Activated naive CD8-positive, alpha-beta T cell treated with anti-CD3 and anti-CD28 coated beads, Interleukin-2, amount 50 U/mL, for 24 hours (primary cell): Measurements from ENCODE around the gene E2F2.
A peak's percentile ranks its signal among the peaks of the same experiment; 100 is the strongest.

Experiments used
- ATAC-seq: fragments of 150-1000 bp; cut with Tn5 transposase; one replicate; pipeline ENCODE4 v1.10.0; 2021
- DNase-seq: peaks from one replicate; pipeline ENCODE4 v3.0.0; 2021
- H3K27ac Mint-ChIP-seq: one replicate; pipeline ENCODE4 v1.8.0; 2021; ENCODE audit warnings: mild to moderate bottlenecking, mixed read lengths
- H3K27me3 Mint-ChIP-seq: one replicate; pipeline ENCODE4 v1.8.0; 2021; ENCODE audit warnings: mixed read lengths
- H3K36me3 Mint-ChIP-seq: one replicate; pipeline ENCODE4 v1.8.0; 2021; ENCODE audit warnings: low read depth, mixed read lengths
- H3K4me1 Mint-ChIP-seq: one replicate; pipeline ENCODE4 v1.8.0; 2021; ENCODE audit warnings: mixed read lengths
- H3K4me3 Mint-ChIP-seq: one replicate; pipeline ENCODE4 v1.8.0; 2021; ENCODE audit warnings: mild to moderate bottlenecking, moderate library complexity, mixed read lengths
- H3K9me3 Mint-ChIP-seq: one replicate; pipeline ENCODE4 v1.8.0; 2021; ENCODE audit warnings: mixed read lengths

Gene E2F2

DNA sequence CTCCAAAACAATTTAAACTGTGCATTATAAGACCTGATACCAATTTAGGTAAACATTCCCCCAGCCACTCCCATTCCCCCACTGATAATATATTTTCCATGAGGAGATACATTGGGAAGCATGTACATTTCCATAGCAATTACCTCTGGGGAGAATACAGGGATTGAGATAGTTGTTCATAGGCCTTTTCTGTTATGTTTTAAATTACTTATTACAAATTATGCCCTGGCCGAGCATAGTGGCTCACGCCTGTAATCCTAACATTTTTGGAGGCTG is 51.4 kb downstream of the E2F2 start:
- Mint-ChIP-seq H3K9me3 (no peaks in the 10 kb centered on the region), H3K4me1 (peaks cover 8% of the 10 kb centered on the region), H3K27ac (no peak overlapping the region), H3K4me3 (no peak overlapping the region), H3K27me3 (peaks cover 23% of the 10 kb centered on the region), H3K36me3 (no peaks in the 10 kb centered on the region)
- no peak for ATAC-seq
- DNase-seq, result no peak

DNA sequence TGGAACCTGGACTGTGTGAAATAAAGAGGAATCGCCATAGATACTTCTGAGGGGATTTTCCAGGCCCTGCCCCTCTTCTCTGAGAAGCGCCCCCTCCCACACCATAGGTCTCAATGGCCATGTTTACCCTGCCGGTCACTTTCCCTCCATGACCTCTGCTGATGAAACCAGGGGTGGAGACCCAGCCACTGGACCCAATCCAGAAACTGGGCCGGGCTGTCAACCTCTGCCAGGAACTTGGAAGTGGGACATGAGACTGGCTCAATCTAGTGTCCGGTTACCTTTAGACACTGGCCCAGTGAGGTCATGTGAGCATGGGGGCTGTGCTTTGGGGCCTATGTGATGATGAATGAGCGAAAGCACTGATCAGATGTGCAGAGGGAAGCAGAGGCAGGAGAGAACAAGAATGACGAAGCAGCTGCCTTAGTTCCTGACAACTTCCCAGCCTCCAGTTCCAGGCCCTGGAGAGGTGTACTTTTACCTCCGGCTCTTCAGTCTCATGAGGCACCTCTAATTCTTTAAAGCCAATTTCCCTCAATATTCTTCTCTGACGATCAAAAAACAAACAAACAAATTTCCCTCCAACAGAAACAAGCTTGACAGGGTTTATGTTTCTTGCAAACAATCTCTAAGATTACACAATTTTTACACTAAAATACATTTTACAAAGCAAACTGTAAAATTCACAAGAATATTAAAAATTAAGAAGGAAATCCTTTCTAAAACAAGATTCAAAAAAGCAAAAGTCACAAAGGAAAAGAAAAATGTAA is 52.0 kb downstream of the E2F2 start:
- Mint-ChIP-seq H3K27ac (no peak overlapping the region), H3K36me3 (no peaks in the 10 kb centered on the region), H3K4me1 (peaks cover 7% of the 10 kb centered on the region), H3K4me3 (no peak overlapping the region), H3K9me3 (no peaks in the 10 kb centered on the region), H3K27me3 (peaks cover 23% of the 10 kb centered on the region)
- no peak for DNase-seq
- no peak for ATAC-seq

DNA sequence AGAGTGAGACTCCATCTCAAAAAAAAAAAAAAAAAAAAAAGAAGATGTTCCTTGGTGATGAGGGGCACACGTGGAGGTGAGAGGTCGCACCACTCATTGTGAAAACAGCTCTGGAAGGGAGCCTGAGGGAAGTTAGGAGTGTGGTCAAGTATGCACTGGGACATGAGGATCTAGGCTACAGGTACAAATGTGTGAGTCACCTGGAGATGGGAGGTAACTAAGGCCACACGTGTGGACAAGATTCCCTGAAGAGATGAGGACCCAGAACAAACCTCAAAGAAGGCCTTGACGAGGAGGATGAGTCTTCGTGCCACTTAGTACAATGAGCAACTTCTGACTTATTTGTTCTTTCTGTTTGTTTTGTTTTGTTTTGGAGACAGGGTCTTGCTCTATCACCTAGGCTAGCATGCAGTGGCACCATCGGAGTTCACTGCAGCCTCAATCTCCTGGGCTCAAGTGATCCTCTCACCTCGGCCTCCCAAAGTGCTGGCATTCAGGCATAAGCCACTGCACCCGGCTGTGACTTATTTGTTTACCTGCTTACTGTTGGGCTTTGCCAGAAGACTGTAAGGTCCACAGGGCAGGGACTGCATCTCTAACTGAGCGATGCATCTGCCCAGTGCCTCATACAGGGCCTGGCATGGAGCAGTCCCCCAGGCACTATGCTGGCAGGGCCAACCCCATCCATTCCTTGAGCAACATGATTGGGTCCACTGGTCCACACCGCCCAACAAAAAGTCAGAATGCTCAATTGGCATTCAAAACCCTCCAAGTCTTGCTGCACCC is 53.5 kb downstream of the E2F2 start:
- peaks cover 15% of the 10 kb centered on the region for H3K27me3 Mint-ChIP-seq
- ATAC-seq, result no peak
- no peaks in the 10 kb centered on the region for H3K9me3 Mint-ChIP-seq
- no peak overlapping the region for H3K27ac Mint-ChIP-seq
- no peaks in the 10 kb centered on the region for H3K36me3 Mint-ChIP-seq
- no peak for DNase-seq
- no peaks in the 10 kb centered on the region for H3K4me1 Mint-ChIP-seq
- no peak overlapping the region for H3K4me3 Mint-ChIP-seq

DNA sequence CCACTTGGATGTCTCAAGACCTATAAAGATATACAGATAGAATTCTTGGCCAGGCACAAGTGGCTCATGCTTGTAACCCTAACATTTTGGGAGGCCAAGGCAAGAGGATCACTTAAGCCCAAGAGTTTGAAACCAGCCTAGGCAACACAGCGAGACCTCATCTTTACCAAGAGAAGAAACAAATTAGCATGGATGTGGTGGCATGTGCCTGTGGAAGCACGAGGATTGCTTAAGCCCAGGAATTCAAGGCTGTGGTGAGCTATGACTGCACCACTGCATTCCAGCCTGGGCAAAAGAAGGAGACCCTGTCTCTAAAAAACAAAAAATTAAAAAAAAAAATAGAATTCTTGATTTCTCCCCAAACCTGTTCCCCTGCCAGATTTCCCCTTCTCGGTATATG is 55.4 kb downstream of the E2F2 start:
- ATAC-seq (no peak), DNase-seq (no peak)
- Mint-ChIP-seq H3K9me3 (no peaks in the 10 kb centered on the region), H3K4me3 (no peak overlapping the region), H3K4me1 (no peaks in the 10 kb centered on the region), H3K27me3 (peaks cover 6% of the 10 kb centered on the region), H3K36me3 (no peaks in the 10 kb centered on the region), H3K27ac (no peak overlapping the region)

DNA sequence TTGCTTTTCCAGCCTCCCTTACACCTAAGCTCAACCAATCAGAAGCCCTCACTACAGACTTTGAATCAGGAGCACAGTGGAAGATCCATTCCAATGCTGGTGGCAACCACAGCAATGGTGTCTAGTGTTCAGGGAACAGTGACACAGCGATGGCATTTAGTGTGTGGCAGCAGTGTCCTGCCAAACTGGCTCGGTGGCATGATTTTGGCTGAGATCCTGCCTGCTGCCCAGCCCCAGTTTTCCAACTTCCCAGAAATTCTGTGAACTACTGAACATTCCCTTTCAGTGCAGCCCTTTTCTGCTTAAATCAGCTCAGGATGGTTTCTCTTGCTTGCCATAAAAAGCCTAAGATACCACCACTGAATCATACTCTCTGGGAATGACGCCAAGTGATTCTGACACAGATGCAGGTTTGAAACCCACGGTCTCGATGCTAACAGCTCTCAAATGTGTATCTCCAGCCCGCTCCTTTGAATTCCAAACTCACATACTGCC is 55.9 kb downstream of the E2F2 start:
- Mint-ChIP-seq H3K4me1 (no peaks in the 10 kb centered on the region), H3K36me3 (no peaks in the 10 kb centered on the region), H3K27ac (no peak overlapping the region), H3K4me3 (no peak overlapping the region), H3K9me3 (no peaks in the 10 kb centered on the region), H3K27me3 (peaks cover 4% of the 10 kb centered on the region)
- DNase-seq, result no peak
- no peak for ATAC-seq

DNA sequence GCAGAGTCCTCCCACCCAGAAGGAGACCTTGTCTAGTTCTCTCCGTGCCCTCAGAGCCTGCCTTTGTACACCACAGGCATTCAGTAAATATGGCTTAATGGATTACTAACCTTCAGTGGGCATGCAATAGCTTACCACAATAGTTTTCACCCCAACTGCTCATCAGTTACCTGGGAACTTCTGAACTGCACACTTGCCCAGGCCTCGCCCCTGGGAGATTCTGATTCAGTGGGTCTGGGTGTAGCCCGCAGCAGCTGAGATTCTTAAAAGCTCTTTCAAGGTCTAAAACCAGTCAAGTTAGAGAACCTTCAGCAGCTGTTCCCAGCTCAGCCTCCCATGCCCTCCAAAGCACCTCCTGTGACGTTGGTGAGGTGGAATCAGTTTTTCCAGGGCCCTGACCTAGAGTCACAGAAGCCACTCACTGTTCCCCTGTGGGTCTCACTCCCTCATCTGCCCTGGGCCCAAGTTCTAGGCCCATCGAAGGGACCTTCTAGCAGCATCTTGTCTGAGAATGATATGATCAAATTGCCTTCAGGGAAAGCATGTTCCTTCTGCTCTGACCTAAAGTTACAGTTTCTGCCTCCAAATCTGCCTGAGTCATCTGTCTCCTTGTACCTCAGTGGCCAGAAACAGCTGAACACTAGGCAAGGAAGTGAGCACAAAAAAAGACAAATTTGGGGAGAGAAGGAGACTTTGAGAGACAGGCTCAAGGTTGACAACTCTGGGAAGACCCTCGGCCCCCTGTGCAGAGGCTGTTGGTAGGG is 57.8 kb downstream of the E2F2 start:
- H3K27me3 Mint-ChIP-seq, result peaks cover 4% of the 10 kb centered on the region
- H3K36me3 Mint-ChIP-seq, result no peaks in the 10 kb centered on the region
- ATAC-seq (no peak), DNase-seq (no peak)
- no peaks in the 10 kb centered on the region for H3K4me1 Mint-ChIP-seq
- H3K27ac Mint-ChIP-seq, result no peak overlapping the region
- no peaks in the 10 kb centered on the region for H3K9me3 Mint-ChIP-seq
- H3K4me3 Mint-ChIP-seq, result no peak overlapping the region

DNA sequence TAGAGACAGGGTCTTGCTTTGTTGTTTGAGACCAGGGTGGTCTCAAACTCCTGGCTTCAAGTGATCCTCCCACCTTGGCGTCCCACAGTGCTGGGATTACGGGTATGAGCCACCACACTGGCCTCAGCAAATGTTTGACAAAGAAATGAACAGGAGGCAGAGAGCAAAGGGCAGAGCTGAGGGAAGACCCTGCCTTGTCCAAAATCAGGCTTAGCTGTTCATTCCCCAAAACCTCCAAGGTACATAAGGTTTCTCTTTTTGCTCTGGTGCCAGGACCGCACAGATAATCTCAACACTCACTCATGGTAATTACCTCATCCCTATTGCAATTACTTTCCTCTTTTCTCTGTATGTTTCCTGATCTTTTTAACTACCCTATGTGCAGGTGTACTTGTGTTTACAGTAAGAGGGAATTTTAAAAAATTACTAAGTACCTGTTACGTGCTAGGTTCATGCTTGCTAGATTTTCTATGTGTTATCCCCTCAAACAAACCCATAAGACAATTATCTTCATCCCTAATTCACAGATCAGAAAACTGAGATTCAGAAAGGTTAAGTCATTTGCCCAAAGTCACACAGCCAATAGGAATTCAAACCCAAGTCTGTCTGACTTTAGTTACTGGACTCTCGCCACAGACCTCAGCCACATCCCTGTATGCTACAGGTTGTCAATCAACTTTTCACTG is 58.5 kb downstream of the E2F2 start:
- ATAC-seq, result no peak
- H3K27me3 Mint-ChIP-seq, result peaks cover 3% of the 10 kb centered on the region
- H3K9me3 Mint-ChIP-seq, result no peaks in the 10 kb centered on the region
- no peak overlapping the region for H3K27ac Mint-ChIP-seq
- H3K4me1 Mint-ChIP-seq, result no peaks in the 10 kb centered on the region
- H3K36me3 Mint-ChIP-seq, result no peaks in the 10 kb centered on the region
- DNase-seq, result no peak
- no peak overlapping the region for H3K4me3 Mint-ChIP-seq

DNA sequence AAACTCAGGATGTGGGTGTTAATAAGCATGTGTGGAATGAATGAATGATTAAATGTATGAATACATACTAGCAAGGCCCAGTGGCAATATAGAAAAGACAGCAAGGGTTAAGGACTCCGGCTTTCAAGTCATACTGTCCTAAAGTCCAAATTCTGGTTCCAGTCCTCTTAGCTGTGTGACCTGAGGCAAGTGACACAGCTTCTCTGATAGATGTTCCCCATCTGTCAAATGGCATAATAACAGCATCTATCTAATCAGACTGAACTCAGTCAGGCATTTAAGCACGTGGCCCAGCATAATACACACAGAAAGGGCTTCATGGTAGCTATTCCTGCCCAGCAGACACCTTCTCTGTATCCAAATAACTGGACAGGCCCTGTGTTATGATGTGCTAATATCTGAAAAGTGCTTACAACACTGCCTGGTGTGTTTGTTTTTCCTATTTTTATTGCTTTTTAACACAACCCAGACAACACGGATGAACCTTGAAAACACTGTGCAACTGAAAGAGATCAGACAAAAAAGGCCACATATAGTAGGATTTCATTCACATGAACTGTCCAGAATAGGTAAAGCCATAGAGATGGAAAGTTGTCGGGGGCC is 59.5 kb downstream of the E2F2 start:
- Mint-ChIP-seq H3K4me3 (no peak overlapping the region), H3K27me3 (no peaks in the 10 kb centered on the region), H3K27ac (no peak overlapping the region), H3K9me3 (no peaks in the 10 kb centered on the region), H3K4me1 (no peaks in the 10 kb centered on the region), H3K36me3 (no peaks in the 10 kb centered on the region)
- DNase-seq (no peak), ATAC-seq (no peak)

DNA sequence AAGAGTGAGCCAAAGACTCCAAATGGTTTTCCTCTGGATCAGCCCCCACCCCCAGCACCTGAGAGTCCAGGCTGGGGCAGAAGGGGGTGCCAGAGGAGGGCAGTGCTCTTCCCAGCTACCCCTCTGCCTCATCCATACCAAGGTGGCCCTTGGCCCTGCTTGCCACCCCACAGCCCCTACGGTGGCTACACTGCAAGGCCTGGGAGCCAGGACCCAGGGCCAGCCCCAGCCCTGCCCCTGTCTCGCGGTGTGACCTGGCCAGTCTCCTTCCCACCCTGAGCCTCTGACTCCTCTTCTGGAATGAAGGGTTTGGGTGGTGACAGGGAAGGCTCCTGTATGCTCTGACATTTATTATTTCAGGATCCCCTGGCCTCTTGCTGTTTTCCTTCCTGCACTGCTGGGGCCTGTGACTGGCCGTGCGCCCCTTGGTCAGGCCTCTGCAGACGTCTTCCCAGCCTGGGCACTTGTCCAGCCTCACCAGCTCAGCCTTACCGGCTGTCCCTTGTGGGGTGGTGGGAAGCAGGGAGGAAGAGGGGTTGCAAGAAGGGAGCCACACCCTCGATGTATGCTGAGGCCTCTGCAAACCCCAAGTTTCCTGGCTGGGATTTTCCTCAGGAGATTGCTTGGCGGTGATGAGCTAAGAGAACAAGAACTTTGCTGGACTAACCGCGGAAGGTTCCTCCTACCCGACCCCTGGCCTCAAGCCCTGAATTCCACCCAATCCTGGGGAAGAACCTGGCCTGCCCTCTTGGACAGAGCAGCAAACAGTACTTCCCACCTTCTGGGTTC is 60.6 kb downstream of the E2F2 start:
- Mint-ChIP-seq H3K27ac (no peak overlapping the region), H3K4me3 (no peak overlapping the region), H3K27me3 (no peaks in the 10 kb centered on the region), H3K9me3 (no peaks in the 10 kb centered on the region), H3K36me3 (no peaks in the 10 kb centered on the region), H3K4me1 (no peaks in the 10 kb centered on the region)
- peak; percentile 7 for ATAC-seq
- no peak for DNase-seq

DNA sequence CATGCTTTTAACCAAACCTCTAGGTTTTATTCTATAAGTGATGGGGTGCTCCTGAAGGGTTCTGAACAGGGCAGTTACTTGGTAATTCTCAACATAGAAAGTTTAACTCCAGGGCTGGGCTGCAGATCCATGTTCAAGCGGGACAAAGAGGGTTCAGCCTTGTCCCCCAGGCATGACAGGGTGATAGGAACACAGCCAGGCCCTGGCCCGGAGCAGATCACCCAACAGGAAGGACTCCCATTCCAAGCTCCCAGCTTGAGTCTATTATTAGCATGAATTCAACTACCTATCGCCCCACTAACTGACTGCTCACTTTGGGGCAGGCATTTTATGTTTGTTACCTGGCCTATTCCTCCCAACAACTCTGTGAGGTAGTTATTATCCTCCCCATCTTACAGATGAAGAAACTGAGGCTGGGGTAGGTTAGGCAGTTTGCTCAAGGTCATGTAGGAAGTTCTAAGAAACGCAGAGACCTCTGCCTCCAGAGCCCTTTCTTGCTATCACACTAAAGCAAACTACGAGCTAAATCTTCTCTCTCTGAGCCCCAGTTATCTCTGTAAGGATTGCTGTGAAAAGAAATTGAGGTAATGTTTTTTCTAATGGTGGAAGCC is 61.6 kb downstream of the E2F2 start:
- no peaks in the 10 kb centered on the region for H3K4me1 Mint-ChIP-seq
- no peaks in the 10 kb centered on the region for H3K36me3 Mint-ChIP-seq
- H3K9me3 Mint-ChIP-seq, result no peaks in the 10 kb centered on the region
- ATAC-seq, result no peak
- no peak overlapping the region for H3K4me3 Mint-ChIP-seq
- no peak for DNase-seq
- H3K27ac Mint-ChIP-seq, result no peak overlapping the region
- H3K27me3 Mint-ChIP-seq, result no peaks in the 10 kb centered on the region

DNA sequence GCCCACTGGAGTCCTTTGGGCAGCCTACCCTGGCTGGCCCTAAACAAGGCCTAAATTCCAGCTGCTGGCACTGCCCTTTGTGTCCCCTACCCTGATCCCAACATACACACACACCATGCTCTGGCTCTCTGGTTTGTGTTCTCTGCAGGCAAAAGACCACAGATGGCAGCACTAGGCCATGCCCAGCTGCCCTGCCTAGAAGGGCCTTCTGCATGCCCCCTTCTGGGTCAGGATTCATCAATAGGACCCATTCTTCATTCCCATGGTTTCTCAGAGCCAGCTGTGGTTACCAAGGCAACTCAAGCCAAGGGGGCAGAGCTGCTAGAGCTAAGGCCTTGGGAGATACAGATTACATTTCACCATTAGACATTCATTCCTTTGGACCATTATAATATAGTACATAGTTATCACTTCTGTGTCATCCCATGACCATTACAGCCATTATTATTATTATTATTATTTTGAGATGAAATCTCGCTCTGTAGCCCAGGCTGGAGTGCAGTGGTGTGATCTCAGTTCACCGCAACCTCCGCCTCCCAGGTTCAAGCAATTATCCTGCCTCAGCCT is 64.5 kb downstream of the E2F2 start:
- Mint-ChIP-seq H3K9me3 (no peaks in the 10 kb centered on the region), H3K4me1 (no peaks in the 10 kb centered on the region), H3K4me3 (no peak overlapping the region), H3K36me3 (no peaks in the 10 kb centered on the region), H3K27ac (no peak overlapping the region), H3K27me3 (no peaks in the 10 kb centered on the region)
- DNase-seq (no peak), ATAC-seq (no peak)

DNA sequence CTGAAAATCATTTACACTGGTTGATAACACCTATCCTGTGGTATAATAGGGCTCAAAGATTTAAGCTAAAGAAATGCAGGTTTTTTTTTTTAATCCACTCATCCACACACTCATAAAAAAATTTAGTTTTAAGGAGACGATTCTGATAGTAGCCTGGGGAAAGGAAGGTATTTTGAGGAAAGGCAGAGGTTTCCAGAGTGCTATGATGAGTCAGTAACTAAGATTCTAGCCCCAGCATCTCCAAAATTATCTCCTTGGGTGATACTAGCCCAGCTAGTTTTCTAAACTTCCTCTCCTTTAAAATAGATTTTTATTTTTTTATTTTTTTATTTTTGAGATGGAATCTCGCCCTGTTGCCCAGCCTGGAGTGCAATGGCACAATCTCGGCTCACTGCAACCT is 67.7 kb downstream of the E2F2 start:
- Mint-ChIP-seq H3K9me3 (no peaks in the 10 kb centered on the region), H3K4me3 (no peak overlapping the region), H3K4me1 (no peaks in the 10 kb centered on the region), H3K36me3 (no peaks in the 10 kb centered on the region), H3K27ac (no peak overlapping the region), H3K27me3 (no peaks in the 10 kb centered on the region)
- ATAC-seq (no peak), DNase-seq (no peak)

DNA sequence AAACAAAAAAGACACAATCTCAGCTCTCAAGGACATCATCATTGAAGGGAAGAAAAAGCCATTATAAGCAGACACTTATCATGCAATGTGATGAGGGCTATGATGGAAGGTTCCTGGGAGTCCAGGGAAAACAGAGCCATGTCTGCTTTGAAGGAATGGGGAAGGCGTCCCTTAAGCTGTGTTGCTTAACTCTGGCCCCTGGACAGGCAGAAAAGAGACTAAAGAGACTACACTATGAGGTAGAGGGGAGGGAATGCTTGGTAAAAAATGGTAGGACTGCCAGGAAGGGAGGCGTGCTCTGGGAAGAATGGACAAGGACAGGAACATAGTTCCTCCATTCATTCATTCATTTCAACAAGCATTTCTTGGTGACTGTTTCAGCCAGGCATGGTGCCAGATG is 68.3 kb downstream of the E2F2 start:
- no peak overlapping the region for H3K27ac Mint-ChIP-seq
- no peaks in the 10 kb centered on the region for H3K36me3 Mint-ChIP-seq
- no peak overlapping the region for H3K4me3 Mint-ChIP-seq
- no peaks in the 10 kb centered on the region for H3K27me3 Mint-ChIP-seq
- ATAC-seq, result no peak
- no peak for DNase-seq
- H3K9me3 Mint-ChIP-seq, result no peaks in the 10 kb centered on the region
- H3K4me1 Mint-ChIP-seq, result no peaks in the 10 kb centered on the region
